Neuronal stem cell (in vitro differentiated cells): Measurements from ENCODE around the gene SDE2. TPM values are rescaled to one million over a fixed set of nuclear protein-coding genes. Genes with fewer than 3 reads are reported as not detected.

ENCODE experiments used
- DNase-seq: peaks from one replicate; pipeline ENCODE4 v3.0.0-alpha.2; 2013; ENCODE audit warnings: low spot score
- H2AFZ ChIP-seq: one replicate; pipeline ENCODE4 v1.6.1; 2013; ENCODE audit warnings: mild to moderate bottlenecking, low read length, inconsistent platforms
- H2AK5ac ChIP-seq: 2 replicates; pipeline ENCODE4 v1.6.1; 2013; ENCODE audit warnings: low read depth, mild to moderate bottlenecking, inconsistent platforms, low read length, moderate library complexity, mixed read lengths
- H2BK120ac ChIP-seq: 2 replicates; pipeline ENCODE4 v1.6.1; 2013; ENCODE audit warnings: low read depth, mild to moderate bottlenecking, inconsistent platforms, low read length, moderate library complexity, mixed read lengths
- H2BK12ac ChIP-seq: one replicate; pipeline ENCODE4 v1.6.1; 2013; ENCODE audit warnings: low read length, inconsistent platforms
- H2BK15ac ChIP-seq: 2 replicates; pipeline ENCODE4 v1.6.1; 2013; ENCODE audit warnings: mild to moderate bottlenecking, low read length, inconsistent platforms, mixed read lengths
- H2BK5ac ChIP-seq: one replicate; pipeline ENCODE4 v1.6.1; 2013; ENCODE audit warnings: inconsistent platforms, mild to moderate bottlenecking, low read length, moderate library complexity
- H3K14ac ChIP-seq: one replicate; pipeline ENCODE4 v1.6.1; 2013; ENCODE audit warnings: low read length, inconsistent platforms
- H3K18ac ChIP-seq: 2 replicates; pipeline ENCODE4 v1.6.1; 2013; ENCODE audit warnings: low read length, inconsistent platforms
- H3K23ac ChIP-seq: 2 replicates; pipeline ENCODE4 v1.6.1; 2013; ENCODE audit warnings: low read depth, mild to moderate bottlenecking, mixed read lengths, low read length, inconsistent platforms; ENCODE audit not compliant: poor library complexity
- H3K27ac ChIP-seq: replicated peaks from 3 replicates; pipeline ENCODE4 v1.5.1; 2013; ENCODE audit warnings: low read length, inconsistent platforms
- H3K27me3 ChIP-seq, 3 experiments: 2 replicates each; pipeline ENCODE4 v1.6.1; 2013; ENCODE audit warnings: low read length in 3 of 3, mild to moderate bottlenecking in 2 of 3, inconsistent platforms in 1 of 3, low read depth in 1 of 3, mixed read lengths in 1 of 3, moderate library complexity in 1 of 3; ENCODE audit not compliant: control insufficient read depth in 3 of 3, insufficient read depth in 3 of 3
- H3K36me3 ChIP-seq, 2 donors: replicated peaks in 1 of 2; 2 replicates each; pipeline ENCODE4 v1.6.1; 2013; ENCODE audit warnings: low read length in 2 of 2; ENCODE audit not compliant: control insufficient read depth in 2 of 2, insufficient read depth in 2 of 2
- H3K4ac ChIP-seq: 2 replicates; pipeline ENCODE4 v1.6.1; 2013; ENCODE audit warnings: inconsistent platforms, mild to moderate bottlenecking, low read length, moderate library complexity
- H3K4me1 ChIP-seq, 2 donors: 1 replicate in 1 of 2; 2 replicates in 1 of 2; pipeline ENCODE4 v1.6.1; 2013; ENCODE audit warnings: low read length in 2 of 2, low read depth in 1 of 2; ENCODE audit not compliant: control insufficient read depth in 2 of 2, insufficient read depth in 1 of 2
- H3K4me2 ChIP-seq: one replicate; pipeline ENCODE4 v1.6.1; 2013; ENCODE audit warnings: mild to moderate bottlenecking, low read length, inconsistent platforms; ENCODE audit not compliant: insufficient read depth, poor library complexity, severe bottlenecking
- H3K4me3 ChIP-seq, 2 donors: 2 replicates each; pipeline ENCODE4 v1.5.1; 2013; ENCODE audit warnings: low read length in 2 of 2, mild to moderate bottlenecking in 2 of 2, inconsistent platforms in 1 of 2, moderate library complexity in 1 of 2
- H3K79me1 ChIP-seq: one replicate; pipeline ENCODE4 v1.6.1; 2013; ENCODE audit warnings: low read depth, mild to moderate bottlenecking, inconsistent platforms, low read length, moderate library complexity
- H3K9ac ChIP-seq: one replicate; pipeline ENCODE4 v1.6.1; 2013; ENCODE audit warnings: mild to moderate bottlenecking, low read depth, low read length, inconsistent platforms; ENCODE audit not compliant: poor library complexity
- H3K9me3 ChIP-seq, 2 donors: replicated peaks in 1 of 2; 2 replicates each; pipeline versions ENCODE3 to v1.6.1; 2013; ENCODE audit warnings: low read length in 2 of 2, mild to moderate bottlenecking in 2 of 2, inconsistent platforms in 1 of 2, low read depth in 1 of 2, mixed read lengths in 1 of 2, moderate library complexity in 1 of 2; ENCODE audit not compliant: control insufficient read depth in 2 of 2, insufficient read depth in 1 of 2
- H4K8ac ChIP-seq: one replicate; pipeline ENCODE4 v1.6.1; 2013; ENCODE audit warnings: low read depth, mild to moderate bottlenecking, inconsistent platforms, low read length, moderate library complexity
- H4K91ac ChIP-seq: one replicate; pipeline ENCODE4 v1.6.1; 2013; ENCODE audit warnings: low read length, low read depth, mild to moderate bottlenecking, inconsistent platforms; ENCODE audit not compliant: poor library complexity
- WGBS, 2 donors: extraction: QIAGEN DNeasy Blood & Tissue Kit; methylation state at CpG; one replicate each; pipeline ENCODE4 v1.1.7; 2013; ENCODE audit warnings: missing lambda C conversion rate in 2 of 2, mixed read lengths in 1 of 2; ENCODE audit not compliant: insufficient read length in 2 of 2, insufficient replicate concordance in 1 of 2; ENCODE audit errors: extremely low coverage in 2 of 2; 5-methylcytosine and 5-hydroxymethylcytosine counted together
- polyA plus RNA-seq, 2 experiments: library from polyadenylated mRNA; stranded (reverse); fragments of 200-250 nt; gene quantifications; one replicate each; pipeline ENCODE4 v1.2.3, GENCODE V29; 2013

The SDE2 gene
- polyA plus RNA-seq (2013, experiment 1 of 2): 7.9 TPM
- 8.1 TPM for polyA plus RNA-seq (2013, experiment 2 of 2)

DNA sequence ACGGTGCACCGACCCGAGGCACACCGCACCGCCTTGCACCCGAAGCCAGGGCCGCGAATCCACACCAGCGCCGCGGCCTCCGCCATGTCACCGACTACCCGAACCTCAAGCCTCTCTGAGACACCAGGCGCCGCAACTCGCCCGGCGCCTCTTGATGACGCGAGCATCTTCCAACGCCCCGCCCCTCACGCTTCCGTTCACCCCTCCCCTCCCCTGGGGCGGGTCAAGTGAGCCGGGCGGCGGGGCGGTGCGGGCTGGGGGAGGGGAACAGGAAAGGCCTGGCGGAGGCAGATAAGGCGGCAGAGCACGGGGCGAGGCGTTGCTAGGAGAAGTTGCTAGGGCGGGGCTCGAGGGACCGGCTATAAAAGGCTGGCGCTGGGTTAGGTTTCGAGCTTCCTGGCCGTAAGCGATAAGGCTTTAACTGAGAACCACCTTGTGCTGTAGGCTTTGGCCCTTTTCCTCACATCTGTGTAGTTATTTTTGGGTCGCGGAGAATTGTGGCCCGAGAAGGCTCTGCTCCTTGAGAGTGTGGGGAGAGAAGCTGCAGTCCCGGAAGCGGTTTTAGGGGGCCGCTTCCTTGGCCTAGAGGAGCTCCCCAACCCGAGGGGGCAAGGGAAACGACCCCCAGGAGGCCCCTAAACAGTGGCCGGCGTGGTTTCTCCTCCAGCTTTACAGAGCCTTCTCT, at the start of gene SDE2:
Gene SDE2 (minus strand): TSS at position 117 of the 685 bp plus-strand sequence. CDS start 31 bp downstream, at position 86.
- H3K79me1 ChIP-seq: peaks cover 5% of the 10 kb centered on the region
- H3K9me3 ChIP-seq: no peaks in the 10 kb centered on the region
- no peak within 1 kb of the TSS for H4K8ac ChIP-seq
- peak within 1 kb of the TSS; percentile 63 for H2BK15ac ChIP-seq
- no CpG with 5 or more reads among the region's 53 CpGs for WGBS, 2 donors
- H3K4me3 ChIP-seq: peak within 1 kb of the TSS; percentile 94 to 96
- H2BK5ac ChIP-seq: peak within 1 kb of the TSS; percentile 63
- peaks cover 4 to 22% of the 10 kb centered on the region in 2 donors for H3K36me3 ChIP-seq
- H3K4me1 ChIP-seq: peaks cover 16 to 17% of the 10 kb centered on the region in 2 donors
- H3K23ac ChIP-seq: peak within 1 kb of the TSS; percentile 92
- H3K14ac ChIP-seq: peak within 1 kb of the TSS; percentile 33
- H2BK120ac ChIP-seq: no peak within 1 kb of the TSS
- H4K91ac ChIP-seq: peak within 1 kb of the TSS; percentile 40
- peak within 1 kb of the TSS; percentile 91 for H2AFZ ChIP-seq
- peak; percentile 98 for DNase-seq
- no peak within 1 kb of the TSS for H2AK5ac ChIP-seq
- H3K9ac ChIP-seq: peak within 1 kb of the TSS; percentile 95
- H3K4ac ChIP-seq: no peak within 1 kb of the TSS
- peak within 1 kb of the TSS; percentile 81 for H3K18ac ChIP-seq
- no peaks in the 10 kb centered on the region for H3K27me3 ChIP-seq
- peak within 1 kb of the TSS; percentile 79 for H3K27ac ChIP-seq
- H2BK12ac ChIP-seq: no peak within 1 kb of the TSS
- peak within 1 kb of the TSS; percentile 76 for H3K4me2 ChIP-seq

DNA sequence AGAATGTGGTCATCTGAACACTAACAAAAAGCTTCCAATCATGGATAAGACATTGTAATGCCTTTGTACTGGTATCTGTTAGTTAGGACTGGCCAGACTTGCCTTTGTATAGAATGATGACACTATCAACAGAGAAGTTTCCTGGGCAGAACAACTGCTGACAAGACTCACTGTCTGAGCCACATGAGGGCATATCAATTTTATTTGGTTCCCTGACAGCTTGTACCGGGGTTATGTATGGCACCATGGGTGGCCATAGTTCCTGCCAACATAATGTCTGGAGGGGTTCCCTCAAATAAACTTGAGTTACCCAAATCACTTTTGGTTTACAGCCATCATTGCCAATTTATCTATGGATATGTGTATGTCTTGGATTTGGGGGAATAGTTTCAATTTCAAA, 49.7 kb upstream of the SDE2 start:
- H3K27me3 ChIP-seq: peaks cover 0 to 1% (median 0%) of the 10 kb centered on the region in 3 experiments
- no peak overlapping the region for H4K91ac ChIP-seq
- H3K4me1 ChIP-seq: peaks cover 0 to 3% of the 10 kb centered on the region in 2 donors
- H3K9ac ChIP-seq: no peak overlapping the region
- H2AK5ac ChIP-seq: no peak overlapping the region
- H3K79me1 ChIP-seq: no peaks in the 10 kb centered on the region
- H2BK5ac ChIP-seq: no peak overlapping the region
- H2BK15ac ChIP-seq: no peak overlapping the region
- H3K14ac ChIP-seq: no peak overlapping the region
- no peak overlapping the region for H2BK120ac ChIP-seq
- no peak overlapping the region for H3K23ac ChIP-seq
- H3K9me3 ChIP-seq: no peaks in the 10 kb centered on the region
- no peak overlapping the region for H2BK12ac ChIP-seq
- H3K18ac ChIP-seq: no peak overlapping the region
- no CpG with 5 or more reads among the region's 1 CpG for WGBS, 2 donors
- no peak overlapping the region for H3K4me2 ChIP-seq
- H3K4ac ChIP-seq: no peak overlapping the region
- H3K36me3 ChIP-seq: no peaks in the 10 kb centered on the region
- H4K8ac ChIP-seq: no peak overlapping the region
- no peak overlapping the region for H3K27ac ChIP-seq
- DNase-seq: no peak
- H2AFZ ChIP-seq: no peak overlapping the region
- no peak overlapping the region for H3K4me3 ChIP-seq

DNA sequence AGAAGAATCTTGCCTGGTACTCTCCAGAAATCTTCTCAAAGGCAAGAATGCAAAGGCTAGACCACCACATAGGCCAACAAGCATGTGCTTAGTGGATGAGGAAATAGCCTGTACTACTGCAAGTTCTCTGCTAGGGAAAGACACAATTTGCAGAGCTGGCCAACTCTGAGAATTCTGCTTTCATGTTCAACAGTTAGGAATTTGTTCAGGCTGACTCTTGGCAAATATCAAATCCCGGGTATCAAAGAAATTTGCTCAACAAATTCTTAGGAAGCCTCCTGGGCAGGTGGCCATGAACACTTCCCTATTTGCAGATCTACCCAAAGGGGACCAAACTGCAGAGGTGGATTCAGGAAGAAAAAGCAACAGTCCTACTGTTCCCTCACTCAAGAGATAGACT, 48.4 kb upstream of the SDE2 start:
- H3K9me3 ChIP-seq: no peaks in the 10 kb centered on the region
- no peak overlapping the region for H3K4ac ChIP-seq
- no peak overlapping the region for H2BK120ac ChIP-seq
- no peak overlapping the region for H3K4me3 ChIP-seq
- H3K9ac ChIP-seq: no peak overlapping the region
- H2AFZ ChIP-seq: no peak overlapping the region
- H4K91ac ChIP-seq: no peak overlapping the region
- no peaks in the 10 kb centered on the region for H3K36me3 ChIP-seq
- H2BK5ac ChIP-seq: no peak overlapping the region
- H3K18ac ChIP-seq: no peak overlapping the region
- H3K79me1 ChIP-seq: no peaks in the 10 kb centered on the region
- no CpG with 5 or more reads among the region's 1 CpG for WGBS, 2 donors
- no peak overlapping the region for H3K14ac ChIP-seq
- H2BK12ac ChIP-seq: no peak overlapping the region
- H3K23ac ChIP-seq: no peak overlapping the region
- H3K27me3 ChIP-seq: peaks cover 0 to under 1% (median 0%) of the 10 kb centered on the region in 3 experiments
- no peak overlapping the region for H3K4me2 ChIP-seq
- no peak for DNase-seq
- no peak overlapping the region for H4K8ac ChIP-seq
- no peak overlapping the region for H2AK5ac ChIP-seq
- H2BK15ac ChIP-seq: no peak overlapping the region
- no peak overlapping the region for H3K27ac ChIP-seq
- peaks cover 0 to 3% of the 10 kb centered on the region in 2 donors for H3K4me1 ChIP-seq

DNA sequence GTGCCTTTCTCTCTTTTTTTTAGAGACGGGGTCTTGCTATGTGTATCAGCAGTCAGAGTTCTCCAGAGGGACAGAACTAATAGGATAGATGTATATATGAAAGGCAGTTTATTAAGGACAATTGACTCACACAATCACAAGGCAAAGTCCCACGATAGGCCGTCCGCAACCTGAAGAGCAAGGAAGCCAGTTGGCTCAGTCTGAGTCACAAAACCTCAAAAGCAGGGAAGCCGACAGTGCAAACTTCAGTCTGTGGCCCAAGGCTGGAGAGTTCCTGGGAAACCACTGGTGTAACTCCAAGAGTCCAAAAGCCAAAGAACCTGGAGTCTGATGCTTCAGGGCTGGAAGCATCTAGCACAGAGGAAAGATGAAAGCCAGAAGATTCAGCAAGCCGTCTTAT, 47.1 kb upstream of the SDE2 start:
- Histone ChIP-seq H3K27ac (no peak overlapping the region), H2BK120ac (no peak overlapping the region), H4K8ac (no peak overlapping the region), H2AK5ac (no peak overlapping the region), H3K4me3 (no peak overlapping the region), H3K79me1 (no peaks in the 10 kb centered on the region), H2BK12ac (no peak overlapping the region), H2BK5ac (no peak overlapping the region), H3K14ac (no peak overlapping the region), H2BK15ac (no peak overlapping the region), H3K9me3 (no peaks in the 10 kb centered on the region), H3K4me1 (peaks cover 0 to 3% of the 10 kb centered on the region in 2 donors), H4K91ac (no peak overlapping the region), H3K9ac (no peak overlapping the region), H2AFZ (no peak overlapping the region), H3K4ac (no peak overlapping the region), H3K23ac (no peak overlapping the region), H3K18ac (no peak overlapping the region), H3K36me3 (no peaks in the 10 kb centered on the region), H3K27me3 (no peaks in the 10 kb centered on the region), H3K4me2 (no peak overlapping the region)
- no peak for DNase-seq
- no CpG with 5 or more reads among the region's 6 CpGs for WGBS, 2 donors
